ENCODE data around the gene ATG16L2.
A peak's percentile ranks its signal among the peaks of the same experiment; 100 is the strongest.
"Not testable (repeated sequence)": the region's sequence is repeated elsewhere in the genome, so short reads cannot be mapped to it uniquely, and the experiment has no call there.

Gene ATG16L2

DNA sequence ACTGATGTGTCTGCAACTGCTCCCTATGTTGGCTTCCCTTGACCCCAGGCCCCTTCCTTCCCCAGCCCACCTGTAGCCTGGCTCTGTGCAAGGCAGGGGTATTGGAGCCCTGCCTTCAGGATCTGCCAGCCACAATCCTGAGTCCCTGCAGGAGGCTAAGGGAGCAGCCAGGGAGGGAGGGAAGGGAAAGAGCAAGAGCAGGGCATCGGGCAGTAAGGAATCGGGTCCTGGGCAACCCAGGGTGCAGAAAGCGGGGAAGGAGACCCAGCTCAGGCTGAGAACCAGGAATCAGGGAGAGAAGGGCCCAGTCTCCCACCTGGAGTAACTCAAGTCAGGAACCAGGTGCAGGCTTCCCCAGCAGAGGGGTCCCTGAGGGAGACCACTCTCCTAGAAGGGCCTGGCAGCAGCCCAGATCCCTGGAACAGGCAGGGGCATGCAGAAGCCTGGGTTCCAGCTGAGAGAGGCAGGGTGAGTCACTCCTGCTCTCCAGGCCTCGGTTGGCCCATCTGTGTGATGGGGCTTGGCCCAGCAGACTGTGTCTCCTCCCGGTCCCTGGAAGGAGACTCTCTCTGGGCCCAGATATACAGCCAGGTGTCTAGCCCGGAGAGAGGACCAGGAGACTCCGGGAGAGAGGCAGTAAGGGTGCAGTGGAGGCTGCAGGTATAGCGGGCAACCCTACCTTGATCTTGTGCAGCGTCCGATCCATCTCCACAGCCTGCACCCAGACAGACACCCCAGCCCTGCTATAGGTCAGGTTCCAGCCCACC is 33.7 kb upstream of the ATG16L2 start:
- DNase-seq: no peak

DNA sequence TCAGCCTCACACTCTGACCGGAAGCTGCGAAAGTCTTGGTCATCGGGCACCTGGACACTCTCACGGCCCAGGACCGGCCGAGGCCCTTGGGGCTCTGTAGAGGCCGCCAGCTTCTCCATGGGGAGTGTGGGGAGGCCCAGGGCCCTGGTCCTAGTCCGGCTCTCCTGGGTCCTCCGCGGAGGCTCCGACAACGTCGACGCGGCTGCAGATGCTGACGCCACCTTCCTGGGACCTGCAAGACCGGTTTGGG is 33.2 kb upstream of the ATG16L2 start:
- no peak for DNase-seq

DNA sequence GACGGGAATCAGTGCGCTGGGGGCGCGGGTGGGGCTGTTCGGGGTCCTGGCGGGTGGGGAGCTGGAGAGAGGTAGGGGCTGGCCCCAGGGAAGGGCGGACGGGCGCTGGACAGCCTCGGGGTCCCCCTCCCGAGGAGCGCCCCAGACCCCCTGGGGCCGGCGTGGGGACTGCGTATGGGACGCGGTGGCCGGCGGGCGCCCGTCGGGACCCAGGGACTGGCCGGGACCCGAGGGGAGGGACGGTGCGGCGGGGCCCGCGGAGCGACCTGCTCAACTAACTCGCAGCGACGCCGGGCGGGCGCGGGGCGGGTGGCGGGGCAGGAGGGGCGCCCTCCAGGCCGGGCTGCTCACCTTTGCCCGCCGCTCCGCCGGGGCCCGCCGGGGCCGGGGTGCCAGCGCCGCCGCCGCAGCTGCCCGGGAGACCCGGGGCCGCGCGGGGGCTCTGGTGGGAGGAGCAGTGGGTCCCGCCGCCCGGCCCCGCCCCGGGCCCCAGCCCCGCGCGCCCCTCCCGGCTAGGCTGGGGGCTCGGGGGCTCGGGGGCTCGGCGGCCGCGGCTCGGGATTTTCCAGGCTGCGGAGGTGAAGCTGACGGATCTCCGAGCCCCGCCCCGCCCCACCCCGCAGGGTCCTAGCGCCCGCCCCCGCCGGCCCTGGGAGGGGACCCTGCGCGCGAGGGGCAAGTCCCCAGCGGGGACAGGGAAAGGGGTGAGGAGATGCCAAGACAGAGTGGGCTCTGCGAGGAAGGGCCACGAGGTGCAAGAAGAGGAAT is 32.7 kb upstream of the ATG16L2 start:
- no peak for DNase-seq

DNA sequence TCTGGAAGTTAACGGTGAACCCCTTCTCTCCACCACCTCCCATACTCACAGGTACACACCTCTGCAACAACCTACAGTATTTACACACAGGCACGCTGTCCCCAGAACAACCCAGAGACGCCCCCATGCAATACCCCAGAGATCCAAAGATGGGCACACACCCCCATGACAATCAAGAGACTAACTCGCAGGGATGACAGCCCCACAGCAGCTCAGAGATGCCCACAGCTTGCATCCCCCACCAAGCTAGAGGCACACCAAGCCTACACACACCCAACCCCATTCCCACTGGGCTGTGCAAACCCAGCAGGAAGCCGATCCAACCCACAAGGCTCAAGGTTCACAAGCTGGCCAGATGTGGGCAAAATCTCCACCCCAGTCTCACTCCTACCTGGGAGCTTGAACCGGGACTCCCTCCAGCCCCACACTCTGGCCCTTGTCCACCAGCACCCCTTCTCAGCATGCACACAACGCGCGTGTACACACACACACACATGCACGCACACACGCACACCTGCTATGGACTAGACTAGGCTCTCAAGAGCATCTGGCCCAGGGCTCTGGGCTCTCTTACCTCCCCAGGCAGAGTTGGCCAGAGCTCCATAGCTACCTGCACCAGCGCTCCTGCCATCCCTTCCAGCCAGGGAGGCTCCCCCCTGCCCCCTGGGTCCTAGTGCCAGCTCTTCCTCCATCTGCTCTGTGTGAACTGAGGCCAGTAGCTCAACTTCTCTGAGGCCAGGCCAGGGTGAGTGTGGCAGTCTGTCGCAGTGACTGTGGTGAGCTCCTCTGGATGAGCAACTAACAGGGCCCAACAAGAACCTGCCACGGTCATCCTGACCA is 31.9 kb upstream of the ATG16L2 start:
- no peak for DNase-seq

DNA sequence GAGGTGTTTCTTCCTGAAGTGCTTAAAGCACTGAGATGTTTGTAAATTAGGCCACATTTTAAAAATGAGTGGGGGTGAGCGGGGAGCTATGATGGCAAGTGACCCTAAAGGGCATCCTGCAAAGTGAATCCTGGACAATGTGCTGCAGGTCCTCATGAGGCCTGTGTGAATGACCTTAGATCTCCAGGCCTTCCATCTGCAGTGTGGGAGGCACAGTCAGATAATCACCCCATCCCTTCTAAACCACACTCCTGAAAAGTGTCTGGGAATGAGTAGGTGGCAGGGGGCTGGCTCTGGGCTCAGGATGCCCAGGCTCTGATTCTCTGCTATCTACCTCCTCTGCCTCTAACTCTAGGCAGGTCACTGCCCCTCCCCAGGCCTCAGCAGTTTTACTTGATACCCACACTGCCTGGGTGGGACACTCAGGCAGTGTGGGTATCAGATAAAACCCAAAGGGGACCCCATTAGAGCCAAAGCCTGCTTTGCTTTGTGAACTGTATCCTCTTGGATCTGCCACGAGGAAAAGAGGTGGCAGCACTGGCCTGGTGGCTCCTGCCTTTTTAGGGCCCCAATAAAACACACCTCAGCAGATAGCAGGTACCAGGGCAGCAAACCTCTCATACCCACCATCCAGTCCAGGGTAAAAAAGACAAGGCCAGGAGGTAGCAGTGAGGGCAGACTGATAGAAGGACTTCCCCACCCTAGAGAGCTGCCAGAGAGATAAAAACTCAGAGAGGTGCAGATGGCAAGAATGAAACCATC is 30.9 kb upstream of the ATG16L2 start:
- DNase-seq: no peak

DNA sequence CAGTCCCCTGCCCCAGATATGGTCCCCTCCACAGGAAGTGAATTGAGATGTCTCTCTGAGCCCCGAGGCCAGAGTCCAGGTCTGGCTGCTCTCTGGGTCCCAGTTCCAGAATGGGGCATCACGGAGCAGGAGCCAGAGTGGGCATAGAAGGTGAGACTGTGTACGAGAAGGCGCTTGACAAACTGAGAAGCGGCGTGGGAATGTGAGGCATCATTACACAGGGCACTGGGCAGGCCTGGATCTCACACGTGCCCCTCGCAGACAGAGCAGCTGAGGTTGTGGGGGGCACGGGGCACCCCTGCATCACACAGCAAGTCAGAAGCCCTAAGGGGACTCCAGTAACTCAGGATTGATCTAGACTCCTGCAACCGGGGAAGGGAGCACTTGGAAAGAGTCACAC is 29.5 kb upstream of the ATG16L2 start:
- no peak for DNase-seq

DNA sequence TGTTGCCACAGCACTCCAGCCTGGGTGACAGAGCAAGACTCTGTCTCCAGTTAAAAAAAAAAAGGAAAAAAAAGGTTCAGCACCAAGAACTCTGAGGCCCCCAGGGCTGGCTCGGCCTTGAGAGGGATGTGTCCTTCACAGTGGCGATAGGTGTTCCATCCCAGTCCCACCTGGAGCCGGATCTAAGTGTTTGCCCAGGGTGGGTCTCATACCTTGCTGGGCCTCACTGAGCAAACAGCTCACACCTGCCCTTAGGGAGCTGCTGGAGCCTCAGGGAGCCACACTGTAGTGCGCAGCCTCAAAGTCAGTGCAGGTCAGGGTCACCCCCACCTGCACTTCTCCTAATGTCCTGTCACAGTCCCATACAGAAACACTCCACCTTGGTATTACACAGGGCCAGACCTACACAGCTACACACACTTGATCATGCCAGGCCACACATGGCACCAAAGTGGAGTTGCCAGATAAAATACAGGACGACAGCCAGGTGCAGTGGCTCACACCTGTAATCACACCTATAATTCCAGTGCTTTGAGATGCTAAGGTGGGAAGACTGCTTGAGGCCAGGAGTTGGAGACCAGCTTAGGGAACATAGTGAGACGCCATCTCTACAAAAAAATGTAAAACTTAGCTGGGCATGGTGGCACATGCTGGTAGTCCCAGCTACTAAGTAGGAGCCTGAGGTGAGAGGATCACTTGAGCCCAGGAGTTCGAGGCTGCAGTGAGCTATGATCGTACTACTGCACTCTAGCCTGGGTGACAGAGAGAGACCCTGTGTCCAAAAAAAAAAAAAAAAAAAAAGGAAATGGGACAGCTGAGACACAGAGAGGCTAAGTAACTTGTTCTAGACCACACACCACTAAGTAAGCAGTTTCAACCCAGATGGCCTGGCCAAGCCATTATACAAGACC is 27.7 kb upstream of the ATG16L2 start:
- no peak for DNase-seq

DNA sequence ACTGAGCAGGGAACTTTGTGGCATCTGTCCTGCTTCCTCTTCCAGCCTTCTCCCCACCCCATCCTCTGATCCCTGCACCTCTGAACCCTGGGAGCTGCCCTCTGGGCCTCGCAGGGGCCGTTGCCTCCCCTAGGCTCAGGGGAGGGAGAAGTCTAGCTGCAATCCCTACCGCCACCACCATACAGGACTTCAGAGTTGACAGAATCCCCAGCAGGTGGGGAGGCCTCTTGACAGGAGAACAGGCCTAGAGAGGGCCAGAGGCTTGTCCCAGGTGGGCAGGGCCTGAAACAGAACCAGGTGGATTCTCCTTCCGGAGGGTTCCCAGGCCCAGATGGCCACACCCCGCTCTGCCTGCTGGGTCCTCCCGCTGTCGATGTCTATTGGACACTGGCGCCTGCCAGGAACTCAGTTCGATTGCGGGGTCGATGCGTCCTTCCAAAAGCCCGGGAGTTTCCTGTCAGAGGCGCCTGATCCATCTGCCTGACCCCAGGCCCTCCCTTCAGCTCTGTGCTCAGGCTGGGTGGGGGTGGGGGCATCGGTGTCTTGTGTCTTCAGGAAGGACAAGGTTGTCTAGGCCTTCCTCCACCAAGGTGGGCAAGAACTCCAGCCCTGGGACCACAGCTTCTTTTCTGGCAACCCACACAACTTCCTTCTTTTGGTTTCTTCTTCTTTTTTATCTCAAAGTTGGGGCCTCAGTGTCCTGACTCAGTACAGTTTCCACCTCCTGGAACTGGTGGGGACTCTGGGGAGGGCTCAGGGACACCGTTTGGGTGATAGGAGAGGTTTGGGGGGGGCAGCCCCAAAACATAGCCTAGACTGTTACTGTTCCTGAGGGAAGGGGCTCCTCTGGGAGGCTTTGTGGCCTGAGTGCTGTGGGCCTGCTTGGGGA is 26.8 kb upstream of the ATG16L2 start:
- no peak for DNase-seq

DNA sequence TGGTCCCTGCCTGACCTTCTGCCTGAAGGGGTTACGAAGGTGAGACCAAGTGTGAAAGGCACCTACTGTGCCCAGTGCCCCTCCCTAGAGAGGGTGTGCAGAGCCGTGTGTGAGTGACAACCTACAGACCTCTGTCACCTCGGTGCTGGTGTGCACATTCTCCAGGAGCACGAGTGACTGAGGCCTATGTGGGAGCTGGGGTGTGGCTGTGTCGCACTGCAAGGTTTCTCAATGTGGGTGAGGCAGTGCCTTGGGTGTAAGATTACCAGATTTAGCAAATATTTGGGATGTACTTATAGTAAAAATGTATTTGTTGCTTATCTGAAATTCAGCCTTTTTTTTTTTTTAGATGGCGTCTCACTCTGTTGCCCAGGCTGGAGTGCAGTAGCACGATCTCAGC is 26.0 kb upstream of the ATG16L2 start:
- no peak for DNase-seq

DNA sequence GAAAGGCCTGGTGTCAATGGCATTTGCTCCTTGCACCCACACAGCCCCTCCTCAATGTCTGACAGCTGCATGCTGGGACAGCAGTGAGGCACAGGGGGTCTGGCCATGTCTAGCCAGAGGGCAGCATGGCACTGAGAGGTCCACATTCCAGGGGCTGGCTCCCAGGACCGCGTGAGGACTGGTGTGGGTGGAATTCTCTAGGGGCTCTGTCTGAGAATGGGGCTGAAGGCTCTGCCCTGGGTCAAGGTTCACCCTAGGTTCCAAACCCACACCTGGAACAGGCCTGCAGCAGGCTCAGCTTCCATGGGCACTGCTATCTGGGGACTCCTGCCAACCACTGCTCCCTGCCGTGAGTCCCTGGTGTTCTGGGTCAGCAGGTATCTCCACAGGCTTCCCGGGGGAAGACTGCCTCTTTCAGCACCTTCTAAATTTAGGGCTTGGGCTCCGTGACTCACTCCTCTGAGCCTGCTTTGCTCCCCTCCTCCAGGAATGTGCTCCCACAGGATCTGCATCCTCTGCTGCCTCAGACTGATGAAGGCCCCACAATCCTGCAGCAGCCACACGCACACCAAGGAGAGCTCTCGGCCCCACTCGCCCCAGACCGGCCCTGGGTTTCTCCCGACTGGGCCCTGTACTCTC is 24.6 kb upstream of the ATG16L2 start:
- DNase-seq: no peak

DNA sequence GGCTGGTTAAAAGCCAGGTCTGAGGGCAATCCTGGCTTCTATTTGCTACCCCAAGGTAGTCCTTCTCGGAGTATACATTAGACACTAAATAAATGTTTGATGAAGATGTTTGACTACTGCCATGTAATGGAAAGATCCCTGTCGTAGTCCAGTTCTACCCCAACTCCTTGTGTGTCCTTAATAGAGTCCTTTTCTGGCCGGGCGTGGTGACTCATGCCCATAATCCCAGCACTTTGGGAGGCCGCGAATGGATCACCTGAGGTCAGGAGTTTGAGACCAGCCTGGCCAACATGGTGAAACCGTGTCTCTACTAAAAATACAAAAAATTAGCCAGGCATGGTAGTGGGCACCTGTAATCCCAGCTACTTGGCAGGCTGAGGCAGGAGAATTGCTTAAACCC is 23.0 kb upstream of the ATG16L2 start:
- not testable (repeated sequence) for DNase-seq

DNA sequence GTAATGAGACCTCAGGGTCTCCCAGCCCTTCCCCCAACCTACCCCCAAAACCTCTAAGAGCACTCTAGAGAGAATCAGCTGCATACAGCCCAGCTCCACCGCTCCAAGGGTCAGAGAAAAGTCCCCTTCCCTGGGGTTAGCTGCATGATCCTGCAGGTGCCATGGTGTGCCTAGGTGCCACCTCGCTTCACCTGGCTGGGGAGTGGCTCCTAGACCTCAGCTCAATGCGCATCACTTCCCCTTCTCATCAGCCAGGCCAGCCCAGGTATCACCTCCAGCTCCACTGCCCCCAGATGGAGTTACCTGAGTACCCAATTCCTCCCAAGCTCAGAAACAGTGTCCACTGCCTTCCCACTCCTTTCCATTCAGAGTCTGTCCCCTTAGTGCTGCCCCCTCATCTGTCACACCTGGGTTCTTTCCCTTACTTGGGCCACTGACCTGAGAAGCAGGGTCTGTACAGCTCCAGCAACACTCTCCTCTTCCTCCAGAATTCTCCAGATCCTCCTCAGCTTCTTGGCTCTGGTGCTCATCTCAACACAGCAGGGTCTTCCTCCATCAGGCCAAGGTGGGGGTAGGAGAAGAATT is 21.7 kb upstream of the ATG16L2 start:
- no peak for DNase-seq

DNA sequence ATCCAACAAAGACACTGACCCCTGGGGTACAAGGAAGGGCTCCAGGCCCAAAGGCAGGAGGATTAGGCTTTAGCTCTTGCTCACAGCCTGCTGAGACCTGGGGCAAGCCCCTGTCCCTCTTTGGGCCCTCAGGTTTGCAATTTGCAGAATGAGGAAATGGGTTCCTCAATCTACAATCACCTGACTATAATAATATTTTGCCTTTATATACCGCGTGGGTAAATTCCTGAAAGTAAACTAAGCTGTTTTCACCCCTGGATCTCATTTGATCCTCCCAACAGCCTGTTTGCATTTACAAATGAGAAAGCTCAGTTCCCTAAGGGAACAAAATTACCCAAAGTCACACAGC is 21.2 kb upstream of the ATG16L2 start:
- no peak for DNase-seq

DNA sequence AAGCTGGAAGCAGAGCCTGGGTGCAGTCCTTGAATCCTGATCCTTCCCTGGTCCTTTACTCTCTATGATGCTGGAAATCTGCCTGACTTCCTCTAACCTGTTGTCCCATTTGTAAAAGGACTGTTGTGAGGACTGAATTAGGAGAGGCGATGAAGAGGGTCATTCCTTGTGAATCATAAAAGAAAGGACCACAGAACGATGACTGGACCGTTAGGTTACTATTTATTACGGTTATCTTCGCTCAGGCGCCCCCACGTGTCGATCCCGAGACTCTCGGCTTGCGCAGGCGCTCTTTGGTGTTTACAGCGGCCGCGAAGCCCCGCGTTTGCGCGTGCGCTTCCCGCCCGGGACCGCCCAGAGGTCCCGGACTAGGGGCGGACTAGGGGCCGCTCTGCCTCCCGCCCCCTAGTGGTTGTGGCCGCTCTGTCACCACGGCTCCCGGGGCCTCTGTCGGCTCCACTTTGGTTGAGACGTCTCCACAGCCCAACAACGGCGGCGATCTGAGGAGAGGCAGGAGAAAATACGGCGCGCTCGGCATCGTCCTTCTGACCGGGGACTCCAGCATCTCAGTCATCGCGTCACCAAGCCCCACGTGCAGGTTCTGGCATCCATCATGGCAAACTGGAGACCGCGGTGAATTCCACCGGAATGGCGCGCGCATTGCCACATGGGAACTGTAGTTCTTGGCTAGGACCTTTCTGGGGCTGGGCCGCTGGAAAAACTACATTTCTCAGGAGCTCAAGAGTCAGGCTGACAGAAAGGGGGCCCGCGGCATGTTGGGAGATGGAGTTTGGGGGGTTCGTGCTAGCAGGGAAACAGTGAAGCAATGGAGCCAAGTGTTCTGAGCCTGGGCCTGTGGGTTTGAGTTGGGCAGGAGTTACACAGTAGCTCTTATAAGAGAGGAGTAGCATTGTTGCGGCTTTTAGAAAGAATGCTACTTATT is 20.5 kb upstream of the ATG16L2 start, which contains the start of gene STARD10:
Gene STARD10 (minus strand): TSS at position 623 of the 943 bp plus-strand sequence. CDS start 12,866 bp downstream, outside the sequence.
- peak; percentile 98 for DNase-seq

DNA sequence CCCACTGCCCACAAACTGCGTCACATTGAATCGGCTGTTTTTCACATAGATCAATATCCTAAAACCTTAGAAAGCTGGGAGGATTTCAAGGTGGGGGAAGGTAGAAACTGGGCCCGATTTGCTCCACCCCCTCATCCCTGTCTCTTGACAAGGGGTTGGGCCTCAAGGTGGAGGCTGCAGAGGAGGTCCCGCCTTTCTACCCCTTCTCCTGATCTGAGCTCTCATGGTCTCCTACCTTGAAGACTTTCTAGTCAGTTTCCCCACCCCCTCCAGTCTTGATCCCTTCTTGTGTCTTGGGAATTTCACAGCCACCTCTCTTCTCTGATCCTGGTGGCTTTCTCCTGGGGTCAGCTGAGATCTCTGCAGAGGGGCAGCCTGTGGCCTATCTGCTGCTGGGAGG is 15.8 kb upstream of the ATG16L2 start:
- DNase-seq: no peak

DNA sequence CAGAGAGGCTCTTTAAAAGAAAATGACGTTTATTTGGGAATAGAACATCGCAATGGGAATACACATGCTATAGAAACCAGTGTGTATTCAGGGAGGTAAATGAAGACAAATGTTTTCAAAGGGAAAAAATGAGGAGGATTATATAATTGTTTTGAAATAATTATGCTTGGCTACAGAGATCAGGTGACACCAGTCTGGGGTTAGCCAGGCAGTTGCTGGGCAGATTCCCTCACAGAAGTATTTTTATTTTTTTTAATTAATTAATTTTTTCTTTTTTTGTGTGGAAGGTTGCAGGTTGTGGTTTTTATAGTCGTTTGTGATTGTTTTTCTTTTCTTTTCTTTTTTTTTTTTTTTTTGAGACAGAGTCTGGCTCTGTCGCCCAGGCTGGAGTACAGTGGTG is 14.8 kb upstream of the ATG16L2 start:
- no peak for DNase-seq

DNA sequence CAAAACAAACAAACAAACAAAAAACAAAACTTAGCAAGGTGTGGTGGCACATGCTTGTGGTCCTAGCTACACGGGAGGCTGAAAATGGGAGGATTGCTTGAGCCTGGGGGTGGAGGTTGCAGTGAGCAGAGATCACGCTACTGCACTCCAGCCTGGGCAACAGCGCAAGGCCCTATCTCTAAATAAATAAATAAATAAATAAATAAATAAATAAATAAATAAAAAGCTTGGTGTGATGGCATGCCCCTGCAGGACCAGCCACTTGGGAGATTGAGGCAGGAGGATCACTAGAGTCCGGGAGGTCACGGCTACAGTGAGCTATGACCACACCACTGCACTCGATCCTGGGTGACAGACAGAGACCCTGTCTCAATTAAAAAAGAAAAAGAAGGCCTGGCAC is 11.4 kb upstream of the ATG16L2 start:
- DNase-seq: no peak

DNA sequence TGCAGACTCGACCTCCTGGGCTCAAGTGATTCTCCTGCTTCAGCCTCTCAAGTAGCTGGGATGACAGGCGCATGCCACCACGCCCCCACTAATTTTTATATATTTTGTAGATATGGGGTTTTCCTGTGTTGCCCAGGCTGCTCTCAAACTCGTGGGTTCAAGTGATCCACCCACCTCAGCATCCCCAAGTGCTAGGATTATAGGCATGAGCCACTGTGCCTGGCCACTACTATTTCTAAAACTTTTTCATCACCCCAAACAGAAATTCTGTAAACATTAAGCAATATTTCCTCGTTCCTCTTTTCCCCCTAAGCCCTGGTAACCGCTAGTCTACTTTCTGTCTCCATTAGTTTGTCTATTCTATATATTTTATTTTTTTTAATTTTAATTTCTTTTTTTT is 9.0 kb upstream of the ATG16L2 start:
- no peak for DNase-seq

DNA sequence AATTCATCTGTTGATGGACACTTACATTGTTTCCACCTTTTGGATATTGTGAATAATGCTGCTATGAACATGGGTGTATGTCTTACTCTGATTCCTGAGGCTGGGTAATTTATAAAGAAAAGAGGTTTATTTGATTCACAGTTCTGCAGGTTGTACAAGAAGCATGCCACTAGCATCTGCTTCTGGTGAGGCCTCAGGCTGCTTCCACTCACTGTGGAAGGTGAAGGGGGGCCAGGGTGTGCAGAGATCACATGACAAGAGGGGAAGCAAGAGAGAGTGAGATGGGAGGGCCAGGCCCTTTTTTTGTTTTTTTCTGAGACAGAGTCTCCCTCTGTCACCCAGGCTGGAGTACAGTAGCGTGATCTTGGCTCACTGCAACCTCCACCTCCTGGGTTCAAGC is 7.8 kb upstream of the ATG16L2 start:
- not testable (repeated sequence) for DNase-seq

All from NCI-H2227 treated with DMSO at 0.1 percent for 48 hours (cell line).